UCSD-AML1 (cell line): ENCODE results near the gene HERPUD1.

Source experiments
- DNase-seq: peaks from one replicate; lab custom pipeline; 2025; ENCODE audit not compliant: unreplicated experiment; lab: John Stamatoyannopoulos, UW

HERPUD1 gene

DNA sequence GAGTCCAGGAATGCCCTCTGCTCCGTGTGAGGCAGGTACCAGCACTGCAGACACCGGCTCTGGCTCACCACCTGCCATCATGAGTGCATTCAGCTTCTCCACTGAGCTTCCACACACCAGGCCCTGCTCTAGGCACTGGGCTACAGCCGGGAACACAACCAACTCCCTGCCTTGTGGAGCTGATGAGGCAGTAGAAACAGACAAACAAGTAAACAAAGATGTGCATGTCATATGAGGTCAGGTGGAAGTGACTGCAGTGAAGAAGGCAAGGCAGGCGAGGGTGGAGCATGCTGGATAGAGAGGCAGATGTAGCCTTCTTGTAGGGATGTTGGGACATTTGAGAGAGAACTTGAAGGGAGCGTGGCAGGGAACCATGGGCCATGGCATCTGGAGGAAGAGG lies 62.4 kb downstream of the HERPUD1 start:
- DNase-seq: no peak
